ENCODE measurements around the gene DNAH10.

The DNAH10 gene

GRCh38 chr12:123856681-123857080 lies 94.6 kb downstream of the DNAH10 start:
- Histone ChIP-seq H3K4me3 (ENCODE audit: low read depth, low read length) (no peak overlapping the region), H3K9ac (ENCODE audit: low read depth, low read length) (no peak overlapping the region), H3K4me1 (ENCODE audit: control insufficient read depth, insufficient read depth, low read length) (no peaks in the 10 kb centered on the region), H3K9me3 (ENCODE audit: control insufficient read depth, insufficient read depth, low read length) (no peaks in the 10 kb centered on the region), H3K27me3 (ENCODE audit: control insufficient read depth, insufficient read depth, low read length) (no peaks in the 10 kb centered on the region), H3K27ac (ENCODE audit: low read depth, low read length) (no peak overlapping the region), H3K36me3 (ENCODE audit: control insufficient read depth, insufficient read depth, low read length) (no peaks in the 10 kb centered on the region)

GRCh38 chr12:123858176-123858575 lies 96.1 kb downstream of the DNAH10 start:
- Histone ChIP-seq H3K27me3 (ENCODE audit: control insufficient read depth, insufficient read depth, low read length) (no peaks in the 10 kb centered on the region), H3K9ac (ENCODE audit: low read depth, low read length) (no peak overlapping the region), H3K9me3 (ENCODE audit: control insufficient read depth, insufficient read depth, low read length) (no peaks in the 10 kb centered on the region), H3K36me3 (ENCODE audit: control insufficient read depth, insufficient read depth, low read length) (no peaks in the 10 kb centered on the region), H3K27ac (ENCODE audit: low read depth, low read length) (no peak overlapping the region), H3K4me3 (ENCODE audit: low read depth, low read length) (no peak overlapping the region), H3K4me1 (ENCODE audit: control insufficient read depth, insufficient read depth, low read length) (no peaks in the 10 kb centered on the region)

- Histone ChIP-seq H3K4me3 (ENCODE audit: low read depth, low read length) (no peak overlapping the region), H3K36me3 (ENCODE audit: control insufficient read depth, insufficient read depth, low read length) (no peaks in the 10 kb centered on the region), H3K4me1 (ENCODE audit: control insufficient read depth, insufficient read depth, low read length) (no peaks in the 10 kb centered on the region), H3K27ac (ENCODE audit: low read depth, low read length) (no peak overlapping the region), H3K9me3 (ENCODE audit: control insufficient read depth, insufficient read depth, low read length) (no peaks in the 10 kb centered on the region), H3K27me3 (ENCODE audit: control insufficient read depth, insufficient read depth, low read length) (no peaks in the 10 kb centered on the region), H3K9ac (ENCODE audit: low read depth, low read length) (no peak overlapping the region)
Observed at GRCh38 chr12:123859035-123859434, 96.9 kb downstream of the DNAH10 start.

- Histone ChIP-seq H3K9ac (ENCODE audit: low read depth, low read length) (no peak overlapping the region), H3K27me3 (ENCODE audit: control insufficient read depth, insufficient read depth, low read length) (no peaks in the 10 kb centered on the region), H3K4me3 (ENCODE audit: low read depth, low read length) (no peak overlapping the region), H3K4me1 (ENCODE audit: control insufficient read depth, insufficient read depth, low read length) (no peaks in the 10 kb centered on the region), H3K9me3 (ENCODE audit: control insufficient read depth, insufficient read depth, low read length) (no peaks in the 10 kb centered on the region), H3K36me3 (ENCODE audit: control insufficient read depth, insufficient read depth, low read length) (no peaks in the 10 kb centered on the region), H3K27ac (ENCODE audit: low read depth, low read length) (no peak overlapping the region)
Observed at GRCh38 chr12:123860377-123860776, 98.3 kb downstream of the DNAH10 start.

GRCh38 chr12:123861392-123861791 lies 99.3 kb downstream of the DNAH10 start:
- Histone ChIP-seq H3K27ac (ENCODE audit: low read depth, low read length) (no peak overlapping the region), H3K9me3 (ENCODE audit: control insufficient read depth, insufficient read depth, low read length) (no peaks in the 10 kb centered on the region), H3K9ac (ENCODE audit: low read depth, low read length) (no peak overlapping the region), H3K4me1 (ENCODE audit: control insufficient read depth, insufficient read depth, low read length) (no peaks in the 10 kb centered on the region), H3K27me3 (ENCODE audit: control insufficient read depth, insufficient read depth, low read length) (no peaks in the 10 kb centered on the region), H3K36me3 (ENCODE audit: control insufficient read depth, insufficient read depth, low read length) (no peaks in the 10 kb centered on the region), H3K4me3 (ENCODE audit: low read depth, low read length) (no peak overlapping the region)

GRCh38 chr12:123867141-123867540 lies 105.0 kb downstream of the DNAH10 start:
- no peak overlapping the region for H3K9ac ChIP-seq (ENCODE audit: low read depth, low read length)
- no peaks in the 10 kb centered on the region for H3K4me1 ChIP-seq (ENCODE audit: control insufficient read depth, insufficient read depth, low read length)
- no peak overlapping the region for H3K4me3 ChIP-seq (ENCODE audit: low read depth, low read length)
- H3K9me3 ChIP-seq (ENCODE audit: control insufficient read depth, insufficient read depth, low read length): no peaks in the 10 kb centered on the region
- H3K36me3 ChIP-seq (ENCODE audit: control insufficient read depth, insufficient read depth, low read length): no peaks in the 10 kb centered on the region
- peaks cover 13% of the 10 kb centered on the region; the same call in 1 of the 2 replicates for H3K27me3 ChIP-seq (ENCODE audit: control insufficient read depth, insufficient read depth, low read length)
- no peak overlapping the region for H3K27ac ChIP-seq (ENCODE audit: low read depth, low read length)

GRCh38 chr12:123868791-123869190 lies 106.7 kb downstream of the DNAH10 start:
- H3K4me3 ChIP-seq (ENCODE audit: low read depth, low read length): no peak overlapping the region
- peaks cover 13% of the 10 kb centered on the region; the same call in 1 of the 2 replicates for H3K27me3 ChIP-seq (ENCODE audit: control insufficient read depth, insufficient read depth, low read length)
- H3K4me1 ChIP-seq (ENCODE audit: control insufficient read depth, insufficient read depth, low read length): no peaks in the 10 kb centered on the region
- H3K9me3 ChIP-seq (ENCODE audit: control insufficient read depth, insufficient read depth, low read length): no peaks in the 10 kb centered on the region
- H3K9ac ChIP-seq (ENCODE audit: low read depth, low read length): no peak overlapping the region
- H3K27ac ChIP-seq (ENCODE audit: low read depth, low read length): no peak overlapping the region
- H3K36me3 ChIP-seq (ENCODE audit: control insufficient read depth, insufficient read depth, low read length): no peaks in the 10 kb centered on the region

GRCh38 chr12:123873793-123874192 lies 111.7 kb downstream of the DNAH10 start:
- Histone ChIP-seq H3K27ac (ENCODE audit: low read depth, low read length) (no peak overlapping the region), H3K4me3 (ENCODE audit: low read depth, low read length) (no peak overlapping the region), H3K36me3 (ENCODE audit: control insufficient read depth, insufficient read depth, low read length) (no peaks in the 10 kb centered on the region), H3K9ac (ENCODE audit: low read depth, low read length) (no peak overlapping the region), H3K9me3 (ENCODE audit: control insufficient read depth, insufficient read depth, low read length) (no peaks in the 10 kb centered on the region), H3K4me1 (ENCODE audit: control insufficient read depth, insufficient read depth, low read length) (no peaks in the 10 kb centered on the region), H3K27me3 (ENCODE audit: control insufficient read depth, insufficient read depth, low read length) (peaks cover 10% of the 10 kb centered on the region; the same call in 1 of the 2 replicates)

- Histone ChIP-seq H3K27ac (ENCODE audit: low read depth, low read length) (no peak overlapping the region), H3K4me1 (ENCODE audit: control insufficient read depth, insufficient read depth, low read length) (no peaks in the 10 kb centered on the region), H3K9me3 (ENCODE audit: control insufficient read depth, insufficient read depth, low read length) (no peaks in the 10 kb centered on the region), H3K27me3 (ENCODE audit: control insufficient read depth, insufficient read depth, low read length) (peaks cover 1% of the 10 kb centered on the region), H3K9ac (ENCODE audit: low read depth, low read length) (no peak overlapping the region), H3K36me3 (ENCODE audit: control insufficient read depth, insufficient read depth, low read length) (no peaks in the 10 kb centered on the region), H3K4me3 (ENCODE audit: low read depth, low read length) (no peak overlapping the region)
Observed at GRCh38 chr12:123877968-123878367, 115.9 kb downstream of the DNAH10 start.

GRCh38 chr12:123879101-123879500 lies 117.0 kb downstream of the DNAH10 start:
- Histone ChIP-seq H3K9me3 (ENCODE audit: control insufficient read depth, insufficient read depth, low read length) (no peaks in the 10 kb centered on the region), H3K36me3 (ENCODE audit: control insufficient read depth, insufficient read depth, low read length) (no peaks in the 10 kb centered on the region), H3K27ac (ENCODE audit: low read depth, low read length) (no peak overlapping the region), H3K4me1 (ENCODE audit: control insufficient read depth, insufficient read depth, low read length) (no peaks in the 10 kb centered on the region), H3K4me3 (ENCODE audit: low read depth, low read length) (no peak overlapping the region), H3K9ac (ENCODE audit: low read depth, low read length) (no peak overlapping the region), H3K27me3 (ENCODE audit: control insufficient read depth, insufficient read depth, low read length) (peaks cover 7% of the 10 kb centered on the region)

- no peak overlapping the region for H3K27ac ChIP-seq (ENCODE audit: low read depth, low read length)
- no peak overlapping the region for H3K9ac ChIP-seq (ENCODE audit: low read depth, low read length)
- H3K4me1 ChIP-seq (ENCODE audit: control insufficient read depth, insufficient read depth, low read length): no peaks in the 10 kb centered on the region
- H3K9me3 ChIP-seq (ENCODE audit: control insufficient read depth, insufficient read depth, low read length): no peaks in the 10 kb centered on the region
- H3K4me3 ChIP-seq (ENCODE audit: low read depth, low read length): no peak overlapping the region
- peaks cover 7% of the 10 kb centered on the region for H3K27me3 ChIP-seq (ENCODE audit: control insufficient read depth, insufficient read depth, low read length)
- no peaks in the 10 kb centered on the region for H3K36me3 ChIP-seq (ENCODE audit: control insufficient read depth, insufficient read depth, low read length)
Observed at GRCh38 chr12:123879691-123880090, 117.6 kb downstream of the DNAH10 start.

- Histone ChIP-seq H3K4me1 (ENCODE audit: control insufficient read depth, insufficient read depth, low read length) (no peaks in the 10 kb centered on the region), H3K4me3 (ENCODE audit: low read depth, low read length) (no peak overlapping the region), H3K36me3 (ENCODE audit: control insufficient read depth, insufficient read depth, low read length) (no peaks in the 10 kb centered on the region), H3K27me3 (ENCODE audit: control insufficient read depth, insufficient read depth, low read length) (peaks cover 7% of the 10 kb centered on the region), H3K9me3 (ENCODE audit: control insufficient read depth, insufficient read depth, low read length) (no peaks in the 10 kb centered on the region), H3K9ac (ENCODE audit: low read depth, low read length) (no peak overlapping the region), H3K27ac (ENCODE audit: low read depth, low read length) (no peak overlapping the region)
Observed at GRCh38 chr12:123882161-123882705, 120.1 kb downstream of the DNAH10 start.
